GM12801 (cell line): Measurements from ENCODE around the gene SNED1.

Experiments
- CTCF ChIP-seq: IDR thresholded peaks from one replicate; pipeline ENCODE4 v1.5.1; 2011; ENCODE audit warnings: control low read depth; ENCODE audit not compliant: insufficient read length; ENCODE audit errors: extremely low read depth

The SNED1 gene

GRCh38 chr2:241084856-241085444, 86.5 kb downstream of the SNED1 start:
- no peak for TF ChIP-seq CTCF

- no peak for TF ChIP-seq CTCF
Measured at GRCh38 chr2:241087420-241088268, 89.2 kb downstream of the SNED1 start.

- no peak for TF ChIP-seq CTCF
Measured at GRCh38 chr2:241088376-241088775, 90.0 kb downstream of the SNED1 start.

GRCh38 chr2:241088791-241089732, 90.6 kb downstream of the SNED1 start:
- no peak for TF ChIP-seq CTCF

GRCh38 chr2:241091201-241091600, 92.8 kb downstream of the SNED1 start:
- no peak for TF ChIP-seq CTCF

GRCh38 chr2:241091734-241092445, 93.5 kb downstream of the SNED1 start:
- no peak for TF ChIP-seq CTCF
